HG02798 (cell line): ENCODE data around the gene ANKRD55.
"Not testable (repeated sequence)": the region's sequence is repeated elsewhere in the genome, so short reads cannot be mapped to it uniquely, and the experiment has no call there.

Experiments used
- ATAC-seq: cut with Tn5 transposase; IDR thresholded peaks from one replicate; pipeline ENCODE4 v1.9.1; 2021; ENCODE audit warnings: mild to moderate bottlenecking; ENCODE audit not compliant: unreplicated experiment, poor library complexity

ANKRD55 gene

DNA sequence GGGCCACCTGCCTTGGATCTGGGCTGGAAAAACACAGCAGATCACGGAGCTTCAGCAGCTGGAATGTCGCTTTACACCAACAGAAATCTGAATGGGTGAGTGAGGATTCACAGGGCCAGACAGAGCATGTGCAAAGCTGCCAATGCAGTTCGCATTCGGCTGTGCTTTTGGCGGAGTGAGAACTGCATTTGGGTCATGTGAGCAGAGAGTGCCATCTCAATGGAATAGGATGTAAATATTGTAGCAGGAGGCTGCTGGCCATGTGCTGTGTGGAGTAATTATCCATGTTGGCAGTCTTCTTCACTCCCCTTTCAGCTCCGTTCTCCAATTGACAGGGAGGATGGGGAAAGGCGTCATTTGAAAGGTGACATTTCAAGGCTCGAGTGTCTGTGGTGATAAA lies at the start of gene ANKRD55:
Gene ANKRD55, minus strand, starts transcription at position 101 of the 400 bp plus-strand sequence. CDS start 417 bp downstream, outside the sequence.
- ATAC-seq = no peak

DNA sequence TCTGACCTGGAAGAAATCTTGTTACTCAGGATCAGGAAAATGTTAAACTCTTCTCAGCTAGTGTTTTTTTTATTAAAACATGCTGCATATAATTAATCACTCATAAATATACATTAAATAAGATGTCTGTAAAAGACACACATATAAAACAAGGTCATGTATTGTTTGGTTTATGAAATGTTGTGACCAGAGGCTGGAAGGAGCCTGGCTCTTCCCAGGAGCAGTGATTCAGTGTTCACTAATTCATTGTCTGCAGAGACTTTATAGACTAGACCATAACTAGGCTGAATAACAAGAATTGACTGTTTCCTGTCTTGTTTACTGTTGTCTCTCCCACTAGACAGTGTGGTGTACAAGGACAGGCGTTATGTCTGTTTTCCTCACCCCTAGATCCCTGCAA lies 49.1 kb upstream of the ANKRD55 start:
- ATAC-seq = no peak

DNA sequence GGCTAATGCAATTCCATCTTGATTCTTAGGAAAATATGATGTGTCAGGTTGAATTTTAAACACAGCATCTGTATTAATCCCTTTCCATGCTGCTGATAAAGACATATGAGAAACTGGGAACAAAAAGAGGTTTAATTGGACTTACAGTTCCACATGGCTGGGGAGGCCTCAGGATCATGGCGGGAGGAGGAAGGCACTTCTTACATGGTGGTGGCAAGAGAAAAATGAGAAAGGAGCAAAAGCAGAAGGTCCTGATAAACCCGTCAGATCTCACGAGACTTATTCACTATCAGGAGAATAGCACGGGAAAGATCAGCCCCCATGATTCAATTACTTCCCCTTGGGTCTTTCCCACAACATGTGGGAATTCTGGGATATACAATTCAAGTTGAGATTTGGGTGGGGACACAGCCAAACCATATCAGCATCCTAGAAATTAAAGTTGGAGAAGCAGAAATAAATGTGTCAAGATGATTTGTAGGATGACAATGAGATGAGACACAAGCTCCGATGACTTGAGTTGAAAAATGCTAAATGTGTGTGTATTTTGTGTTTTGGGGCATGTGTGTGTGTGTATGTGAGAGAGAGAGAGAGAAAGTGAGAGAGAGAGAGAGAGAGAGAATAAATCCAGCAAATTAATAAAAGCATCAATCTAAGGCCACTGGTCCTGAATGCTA lies 48.5 kb upstream of the ANKRD55 start:
- no peak for ATAC-seq

DNA sequence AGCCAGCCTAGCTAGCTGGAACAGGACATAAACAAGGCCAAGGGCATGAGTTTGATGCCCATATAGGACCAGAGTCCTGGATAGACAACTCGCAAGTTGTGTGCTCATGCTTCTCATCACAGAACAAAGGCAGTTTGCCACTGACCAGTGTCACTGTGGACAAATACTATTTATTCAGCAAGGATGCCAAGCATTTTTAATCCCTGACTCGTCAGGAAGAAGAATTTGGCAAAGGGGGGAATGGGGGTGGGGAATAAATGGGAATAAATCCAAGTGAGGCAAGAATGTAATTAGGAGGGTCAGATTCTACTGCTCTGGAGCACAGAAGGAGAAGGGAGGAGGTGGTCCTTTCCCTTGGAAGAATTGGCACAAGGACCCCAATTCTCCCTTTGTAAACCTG lies 46.8 kb upstream of the ANKRD55 start:
- ATAC-seq = no peak

DNA sequence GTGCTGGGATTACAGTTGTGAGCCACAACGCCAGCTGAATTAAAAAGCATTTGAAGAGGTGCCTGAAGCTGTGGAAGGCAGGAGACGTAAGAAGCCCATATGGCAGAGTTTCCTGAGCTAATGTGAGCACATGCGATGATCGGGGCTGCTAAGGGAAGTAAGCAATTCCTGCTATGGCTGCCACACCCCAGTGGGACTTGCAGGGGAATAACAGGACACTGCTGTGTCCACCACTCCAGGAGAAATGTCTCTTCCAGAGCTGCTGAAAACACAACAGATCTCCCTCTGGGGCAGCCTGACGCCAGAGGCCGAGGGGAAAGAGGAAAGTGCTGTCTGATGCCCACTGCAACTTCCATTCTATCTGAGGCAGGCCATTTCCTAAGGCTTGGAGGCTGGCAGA lies 46.2 kb upstream of the ANKRD55 start:
- no peak for ATAC-seq

DNA sequence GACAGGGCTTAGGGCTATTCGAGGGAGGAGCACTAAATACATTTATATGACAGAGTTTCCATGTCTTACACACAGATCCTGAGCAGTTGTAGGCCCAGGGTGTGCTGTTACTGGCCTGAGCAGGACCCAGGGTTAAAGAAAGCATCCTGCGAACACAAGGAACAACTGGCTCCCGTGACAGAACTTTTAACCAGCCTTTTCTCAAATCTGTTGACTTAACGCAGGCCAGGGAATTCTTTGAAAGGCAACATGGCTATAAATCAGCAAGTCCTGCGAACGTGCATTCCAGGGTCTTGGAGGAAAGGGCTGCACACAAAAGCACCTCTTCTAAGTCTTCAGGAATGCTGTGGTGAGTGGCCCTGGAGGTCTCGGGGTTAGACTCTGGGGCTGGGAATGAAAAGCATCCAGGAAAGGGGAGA lies 45.2 kb upstream of the ANKRD55 start:
- no peak for ATAC-seq

DNA sequence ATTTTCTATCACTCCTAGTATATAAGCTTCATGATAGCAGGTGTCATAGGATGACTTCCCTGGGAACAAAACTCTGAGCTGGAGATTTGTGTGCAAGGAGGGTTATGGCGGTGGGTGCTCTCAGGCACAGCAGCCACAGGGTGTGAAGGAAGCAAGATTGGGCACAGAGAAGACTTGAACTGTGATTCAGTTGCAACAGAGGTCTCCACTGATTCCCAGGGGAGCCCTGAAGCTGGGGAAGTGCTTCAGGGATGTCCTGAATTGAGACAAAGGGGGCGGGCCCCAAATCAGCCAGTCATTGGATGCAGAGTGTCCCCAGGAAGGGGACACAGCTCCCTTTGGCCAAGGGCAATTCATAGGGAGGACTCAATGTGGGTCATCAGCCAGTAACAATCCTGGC lies 44.4 kb upstream of the ANKRD55 start:
- ATAC-seq = no peak

DNA sequence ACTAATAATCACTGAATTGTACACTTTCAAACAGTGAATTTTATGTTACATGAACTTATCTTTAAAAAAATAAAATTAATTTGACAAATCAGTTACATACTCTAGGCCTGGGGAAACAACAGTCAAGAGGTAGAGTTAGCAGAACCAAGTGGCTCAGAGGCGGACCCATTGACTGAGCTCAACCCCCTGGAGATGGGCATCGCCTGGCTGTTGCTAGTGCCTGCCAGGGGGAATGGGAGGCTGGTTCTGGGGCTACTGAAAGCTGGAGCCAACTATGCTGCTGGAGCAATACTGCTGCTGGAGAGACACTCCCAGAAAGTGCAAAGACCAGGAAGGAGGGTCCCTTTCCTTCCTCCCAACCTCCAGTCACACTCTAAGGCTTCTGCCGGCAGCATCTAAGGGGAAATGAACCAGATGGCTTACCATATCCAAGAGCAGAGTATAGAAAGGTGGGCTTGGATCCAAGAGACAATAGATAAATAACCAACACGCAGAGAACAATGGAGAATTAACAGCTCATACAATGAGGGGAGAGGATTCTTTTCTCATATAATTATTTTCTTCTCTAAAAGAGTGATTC lies 40.3 kb upstream of the ANKRD55 start:
- no peak for ATAC-seq

DNA sequence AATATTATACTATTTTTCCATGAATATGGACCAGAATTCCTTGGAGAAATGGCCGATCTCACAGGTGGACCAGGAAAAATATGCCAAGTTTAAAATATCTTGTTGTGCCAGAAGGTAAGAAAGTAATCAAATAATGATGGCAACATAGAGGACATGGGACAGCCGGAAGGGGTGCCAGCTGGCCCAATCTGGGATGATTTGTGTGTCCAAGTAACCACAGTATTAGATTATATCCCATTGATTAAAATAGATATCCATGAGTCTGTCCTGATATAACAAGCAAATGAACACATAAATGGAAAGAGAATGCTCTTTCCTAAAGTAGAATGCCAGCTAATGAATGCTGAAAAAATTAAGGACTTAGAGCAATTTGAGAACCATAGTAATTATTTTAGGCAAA lies 39.6 kb upstream of the ANKRD55 start:
- ATAC-seq = no peak

DNA sequence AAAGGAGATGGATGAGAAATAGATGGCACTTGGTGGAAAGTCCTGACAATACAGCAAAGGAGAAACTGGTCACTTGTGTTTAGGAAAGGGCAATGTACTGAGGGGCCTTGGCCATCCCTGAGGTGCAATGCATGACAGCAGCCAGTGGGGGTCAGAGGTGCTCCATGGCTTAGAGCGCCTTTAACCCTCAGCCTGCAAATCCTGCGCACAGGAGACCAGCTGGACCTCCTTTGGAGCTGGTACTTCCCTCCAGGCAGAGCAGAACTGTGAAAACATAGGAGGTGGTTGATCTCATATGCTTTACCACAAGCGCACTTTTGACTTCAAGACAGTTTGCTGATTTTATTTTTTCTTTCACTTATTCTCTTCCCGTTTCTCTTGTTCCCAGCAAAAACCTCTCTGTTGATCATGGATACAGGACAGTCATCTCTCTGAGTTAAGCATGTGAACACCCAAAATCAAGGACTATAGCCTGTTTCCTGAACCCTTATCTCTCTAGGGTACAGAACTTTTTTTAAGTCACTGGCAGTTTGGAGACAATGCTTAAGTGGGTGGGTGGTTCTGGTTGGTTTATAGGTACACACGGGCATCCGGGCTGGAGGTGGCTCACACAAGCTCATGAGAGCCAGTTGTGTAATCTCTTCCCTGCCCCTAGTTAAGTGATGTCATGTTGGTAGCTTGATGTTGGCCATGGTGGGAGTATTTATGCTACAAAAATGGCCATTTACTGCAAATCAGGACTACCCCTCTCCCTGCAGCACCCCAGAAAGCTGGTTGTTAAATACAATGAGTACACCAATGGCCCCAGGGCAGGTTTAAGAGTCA lies 37.6 kb upstream of the ANKRD55 start:
- ATAC-seq = peak; percentile 93

DNA sequence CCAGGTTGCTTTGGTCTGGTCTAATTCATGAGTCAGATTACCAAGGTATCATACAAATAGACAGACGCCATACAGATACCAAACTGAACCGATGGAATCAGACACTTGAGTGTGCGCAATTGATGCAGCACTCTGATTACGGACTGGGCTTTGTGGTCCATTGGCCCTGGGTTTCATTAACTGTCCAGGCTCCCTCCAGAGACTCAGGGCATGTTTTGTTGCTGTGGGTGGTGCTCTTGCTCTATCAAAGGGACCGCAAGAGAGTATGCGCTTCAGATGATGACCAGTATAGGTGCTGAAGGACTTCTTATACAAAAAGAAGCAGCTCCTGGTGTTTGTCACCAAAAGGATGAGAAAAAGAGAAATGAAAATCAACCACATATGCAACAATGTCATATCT lies 36.9 kb upstream of the ANKRD55 start:
- ATAC-seq = no peak

DNA sequence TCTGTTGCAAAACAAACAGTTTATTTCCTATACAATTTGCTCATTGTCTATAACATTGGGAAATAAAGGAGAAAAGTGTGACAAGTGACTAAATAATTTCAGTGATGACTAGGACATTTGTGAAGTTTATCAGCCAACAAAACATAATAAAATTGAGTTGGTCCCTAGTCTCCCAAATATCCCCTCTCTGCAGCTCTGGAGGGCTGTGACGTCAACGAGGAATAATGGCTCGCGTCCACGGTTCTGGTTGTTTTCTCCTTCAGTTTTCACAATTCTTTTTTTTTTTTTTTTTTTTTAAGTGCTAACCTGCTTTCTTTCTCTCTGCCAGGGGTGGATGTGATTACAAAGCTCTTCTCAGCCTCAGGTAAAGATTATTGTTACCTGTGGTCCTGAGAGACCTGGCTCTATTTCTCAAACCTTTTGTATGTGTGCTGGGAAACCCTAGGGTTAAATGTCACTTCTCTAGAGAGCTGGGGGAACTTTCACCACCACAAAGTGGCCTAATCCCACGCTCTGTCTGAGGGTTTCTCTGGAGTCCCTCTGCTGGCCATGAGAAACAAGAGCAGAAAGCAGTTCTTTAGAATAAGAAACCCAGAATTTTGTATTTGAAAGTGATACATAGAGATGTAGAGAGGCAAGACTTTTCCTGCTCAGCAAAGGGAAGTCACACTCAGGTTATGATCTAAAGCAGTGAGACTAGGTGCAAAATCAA lies 36.2 kb upstream of the ANKRD55 start:
- peak; percentile 55 for ATAC-seq

DNA sequence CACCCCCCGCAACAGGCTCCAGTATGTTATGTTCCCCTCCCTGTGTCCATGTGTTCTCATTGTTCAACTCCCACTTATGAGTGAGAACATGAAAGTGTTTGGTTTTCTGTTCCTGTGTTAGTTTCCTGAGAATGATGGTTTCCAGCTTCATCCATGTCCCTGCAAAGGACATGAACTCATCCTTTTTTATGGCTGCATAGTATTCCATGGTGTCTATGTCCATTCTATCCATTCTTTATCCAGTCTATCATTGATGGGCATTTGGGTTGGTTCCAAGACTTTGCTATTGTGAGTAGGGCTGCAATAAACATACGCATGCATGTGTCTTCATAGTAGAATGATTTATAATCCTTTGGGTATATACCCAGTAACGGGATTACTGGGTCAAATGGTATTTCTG lies 35.6 kb upstream of the ANKRD55 start:
- not testable (repeated sequence) for ATAC-seq

DNA sequence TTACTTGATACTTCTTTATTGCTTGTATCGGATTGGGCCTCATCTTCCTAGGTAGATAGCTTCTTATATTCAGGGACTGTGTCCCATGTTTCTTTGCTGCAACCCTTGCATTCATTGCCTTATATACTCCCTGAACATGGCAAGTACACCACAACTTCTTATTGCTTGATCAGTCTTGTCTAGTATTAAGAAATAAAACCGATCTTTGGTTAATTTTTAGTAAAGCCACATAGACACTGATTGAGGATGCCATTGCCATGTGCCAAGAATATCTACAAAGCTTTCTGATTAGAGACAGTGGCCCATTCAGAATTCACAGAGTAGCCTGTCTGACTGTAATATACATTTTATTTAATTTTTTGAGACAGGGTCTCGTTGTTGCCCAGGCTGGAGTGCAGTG lies 34.7 kb upstream of the ANKRD55 start:
- no peak for ATAC-seq

DNA sequence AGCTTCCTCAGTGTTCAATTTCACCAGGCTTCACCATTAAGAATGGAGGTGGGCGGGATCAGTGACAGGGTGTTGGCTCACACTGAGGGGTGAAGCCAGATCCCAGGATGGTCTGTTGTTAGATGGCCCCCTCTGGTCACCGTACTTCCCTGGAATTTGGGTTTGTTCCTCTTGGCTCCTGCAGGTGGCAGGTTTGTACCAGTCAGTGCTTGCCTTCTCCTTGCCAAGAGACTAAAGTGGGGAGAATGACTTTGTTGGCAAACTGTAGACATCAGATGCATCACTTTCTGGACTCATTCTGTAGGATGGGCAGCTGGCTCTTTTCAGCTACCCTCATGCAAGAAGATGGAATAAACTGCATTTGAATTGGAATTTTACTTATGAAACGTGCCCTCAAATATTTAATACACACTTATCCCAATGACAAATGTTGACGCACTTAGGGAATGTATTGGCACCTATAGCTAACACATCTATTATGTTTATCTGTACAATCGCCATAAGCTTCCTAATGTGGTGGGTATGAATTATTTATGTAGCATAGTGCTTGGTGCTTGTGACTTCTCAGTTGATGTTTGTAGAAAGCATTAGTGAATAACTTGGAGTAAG lies 31.4 kb upstream of the ANKRD55 start:
- no peak for ATAC-seq

DNA sequence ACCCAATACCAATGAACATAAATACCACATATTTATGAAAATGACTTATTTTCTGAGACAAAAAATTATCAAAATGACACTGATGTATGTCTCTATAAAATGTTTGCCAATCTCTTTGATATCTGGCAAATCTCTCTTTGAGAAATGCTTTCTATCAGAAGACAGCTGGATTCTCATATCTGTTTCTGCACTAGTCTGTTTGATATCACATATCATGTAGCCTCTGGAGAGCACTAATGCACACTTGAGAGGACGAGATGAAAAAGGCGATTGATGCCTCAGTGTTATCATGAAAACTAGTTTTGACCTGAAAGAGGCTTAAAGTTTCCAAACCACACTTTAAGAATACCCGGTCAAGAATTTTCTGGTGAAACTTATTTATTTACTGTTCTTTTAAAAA lies 29.1 kb upstream of the ANKRD55 start:
- no peak for ATAC-seq

DNA sequence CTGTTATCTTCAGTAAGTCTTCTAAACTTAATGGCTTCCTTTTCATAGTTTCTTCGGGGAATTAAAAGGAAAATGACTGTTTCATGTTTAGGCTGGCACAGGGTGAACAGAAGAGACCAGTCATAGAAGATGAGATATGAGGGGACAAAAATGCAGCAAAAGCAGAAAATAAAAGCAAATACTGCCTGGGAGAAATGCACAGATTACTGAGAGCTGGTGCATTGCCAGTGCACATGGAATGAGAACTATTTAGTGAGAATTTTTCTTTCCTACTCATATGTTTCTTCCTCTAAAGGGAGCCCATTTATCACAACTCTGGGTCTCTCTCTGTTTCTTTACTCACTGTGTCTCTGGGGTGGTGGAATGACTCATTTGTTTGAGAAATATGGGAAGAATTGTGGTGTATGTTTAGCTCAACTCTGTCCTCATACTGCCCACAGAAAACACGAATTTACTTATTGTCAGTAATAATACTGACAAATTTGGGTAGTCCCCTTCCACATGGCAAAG lies 25.9 kb upstream of the ANKRD55 start:
- ATAC-seq = peak; percentile 56

DNA sequence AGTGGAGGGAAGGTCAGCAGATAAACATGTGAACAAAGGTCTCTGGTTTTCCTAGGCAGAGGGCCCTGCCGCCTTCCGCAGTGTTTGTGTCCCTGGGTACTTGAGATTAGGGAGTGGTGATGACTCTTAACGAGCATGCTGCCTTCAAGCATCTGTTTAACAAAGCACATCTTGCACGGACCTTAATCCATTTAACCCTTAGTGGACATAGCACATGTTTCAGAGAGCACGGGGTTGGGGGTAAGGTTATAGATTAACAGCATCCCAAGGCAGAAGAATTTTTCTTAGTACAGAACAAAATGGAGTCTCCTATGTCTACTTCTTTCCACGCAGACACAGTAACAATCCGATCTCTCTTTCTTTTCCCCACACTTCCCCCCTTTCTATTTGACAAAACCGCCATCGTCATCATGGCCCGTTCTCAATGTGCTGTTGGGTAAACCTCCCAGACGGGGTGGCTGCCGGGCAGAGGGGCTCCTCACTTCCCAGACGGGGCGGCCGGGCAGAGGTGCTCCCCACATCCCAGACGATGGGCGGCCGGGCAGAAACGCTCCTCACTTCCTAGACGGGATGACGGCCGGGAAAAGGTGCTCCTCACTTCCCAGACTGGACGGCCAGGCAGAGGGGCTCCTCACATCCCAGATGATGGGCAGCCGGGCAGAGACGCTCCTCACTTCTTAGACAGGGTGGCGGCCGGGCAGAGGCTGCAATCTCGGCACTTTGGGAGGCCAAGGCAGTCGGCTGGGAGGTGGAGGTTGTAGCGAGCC lies 24.8 kb upstream of the ANKRD55 start:
- ATAC-seq = not testable (repeated sequence)

DNA sequence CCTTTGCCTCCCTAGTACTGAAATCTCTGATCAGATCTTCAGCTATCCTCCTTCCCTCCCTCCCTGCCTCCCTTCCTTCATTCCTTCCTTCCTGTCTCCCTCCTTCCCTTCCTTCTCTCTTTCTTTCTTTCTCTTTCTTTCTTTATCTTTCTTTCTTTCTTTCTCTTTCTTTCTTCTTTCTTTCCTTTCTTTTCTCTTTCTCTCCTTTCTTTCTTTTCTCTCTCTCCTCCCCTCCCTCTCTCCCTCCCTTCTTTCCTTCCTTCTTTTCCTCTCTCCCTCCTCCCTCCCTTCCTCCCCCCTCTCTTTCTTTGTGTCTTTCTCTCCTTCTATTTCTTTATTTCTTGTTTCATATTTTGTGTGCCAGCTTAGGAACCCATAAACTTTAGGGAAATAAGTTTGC lies 23.9 kb upstream of the ANKRD55 start:
- no peak for ATAC-seq
